Keratinocyte (primary cell): ENCODE results near the gene KRT25. TPM values are rescaled to one million over a fixed set of nuclear protein-coding genes. Genes with fewer than 3 reads are reported as not detected.

Experiments
- DNase-seq: peaks from one replicate; pipeline ENCODE4 v3.0.0-alpha.2; 2011; ENCODE audit warnings: low read depth, missing footprints, low spot score
- FAIRE-seq: peaks from 2 replicates; lab custom pipeline; 2011; peaks lifted over from hg19 to GRCh38; lab: Jason Lieb, UNC
- H2AFZ ChIP-seq: 2 replicates; pipeline ENCODE4 v1.6.0; 2012; ENCODE audit warnings: low read length, control low read depth, inconsistent platforms; ENCODE audit not compliant: control insufficient read depth
- H3K27ac ChIP-seq: 2 replicates; pipeline ENCODE4 v1.5.1; 2011; ENCODE audit warnings: low read length; ENCODE audit not compliant: control insufficient read depth, insufficient read depth
- H3K27me3 ChIP-seq: 3 replicates; pipeline ENCODE4 v1.6.0; 2011; ENCODE audit warnings: low read length; ENCODE audit not compliant: control insufficient read depth, insufficient read depth; ENCODE audit errors: extremely low read depth
- H3K36me3 ChIP-seq, 2 experiments: 2 replicates in 1 of 2; 3 replicates in 1 of 2; pipeline ENCODE4 v1.5.1; 2011; ENCODE audit warnings: low read length in 2 of 2, mild to moderate bottlenecking in 1 of 2; ENCODE audit not compliant: control insufficient read depth in 2 of 2, insufficient read depth in 2 of 2; ENCODE audit errors: extremely low read depth in 1 of 2
- H3K4me1 ChIP-seq: 3 replicates; pipeline ENCODE4 v1.5.1; 2011; ENCODE audit warnings: low read length; ENCODE audit not compliant: control insufficient read depth, insufficient read depth; ENCODE audit errors: extremely low read depth
- H3K4me2 ChIP-seq: 3 replicates; pipeline ENCODE4 v1.6.0; 2011; ENCODE audit warnings: low read depth, low read length; ENCODE audit not compliant: control insufficient read depth, insufficient read depth; ENCODE audit errors: extremely low read depth
- H3K4me3 ChIP-seq, 3 experiments: fragments of 200-600 bp in 1 of 3; sonication (generic) in 1 of 3; 2 replicates in 2 of 3; 3 replicates in 1 of 3; pipeline ENCODE4 v1.5.1; 2011 to 2016; ENCODE audit warnings: low read length in 3 of 3, mild to moderate bottlenecking in 3 of 3, control low read depth in 2 of 3, inconsistent platforms in 1 of 3, low read depth in 1 of 3, mixed read lengths in 1 of 3, mixed run types in 1 of 3, moderate library complexity in 1 of 3; ENCODE audit not compliant: control insufficient read depth in 2 of 3, insufficient read depth in 2 of 3; ENCODE audit errors: extremely low read depth in 1 of 3
- H3K79me2 ChIP-seq: 2 replicates; pipeline ENCODE4 v1.6.0; 2012; ENCODE audit warnings: low read length; ENCODE audit not compliant: control insufficient read depth, insufficient read depth
- H3K9ac ChIP-seq: 3 replicates; pipeline ENCODE4 v1.6.0; 2011; ENCODE audit warnings: low read length; ENCODE audit not compliant: control insufficient read depth, insufficient read depth; ENCODE audit errors: extremely low read depth
- H3K9me1 ChIP-seq: 3 replicates; pipeline ENCODE4 v1.6.0; 2011; ENCODE audit warnings: low read length; ENCODE audit not compliant: control insufficient read depth, insufficient read depth; ENCODE audit errors: extremely low read depth
- H3K9me3 ChIP-seq: 2 replicates; pipeline ENCODE4 v1.5.1; 2012; ENCODE audit warnings: low read depth, low read length; ENCODE audit not compliant: control insufficient read depth
- H4K20me1 ChIP-seq: 3 replicates; pipeline ENCODE4 v1.6.0; 2011; ENCODE audit warnings: low read length; ENCODE audit not compliant: control insufficient read depth, insufficient read depth; ENCODE audit errors: extremely low read depth
- EZH2 ChIP-seq: IDR thresholded peaks from one replicate; pipeline ENCODE4 v1.6.1; 2012; ENCODE audit warnings: inconsistent platforms, mild to moderate bottlenecking, low read length, moderate library complexity
- dilution Hi-C: fragments of 300-500 bp; cut with MboI; formaldehyde crosslinking; loops from one replicate; pipeline ENCODE4 v1.7.0; 2020; ENCODE audit warnings: low sequenced_read_pairs; ENCODE audit not compliant: extremely low pct_ligation_motif_present
- polyA plus RNA-seq, 5 experiments: library from polyadenylated mRNA; depleted of rRNA in 3 of 5; stranded (reverse) in 3 of 5; stranded (forward) in 1 of 5; unstranded in 1 of 5; fragments of >200 nt; gene quantifications; 1 replicate in 1 of 5; 2 replicates in 3 of 5; 3 replicates in 1 of 5; pipeline versions ENCODE4 v1.2.1 to v1.2.3, GENCODE V29; 2011 to 2012; ENCODE audit warnings: missing spikeins in 2 of 5, low read depth in 1 of 5, low replicate concordance in 1 of 5
- TF ChIP-seq, protein P1 (sequence below), 3 experiments: IDR thresholded peaks in 1 of 3; conservative IDR thresholded peaks in 1 of 3; optimal IDR thresholded peaks in 1 of 3; 2 replicates in 2 of 3; 3 replicates in 1 of 3; pipeline versions ENCODE3 to v1.5.1; 2011; ENCODE audit warnings: low read length in 3 of 3, mild to moderate bottlenecking in 3 of 3, moderate library complexity in 2 of 3, control low read depth in 1 of 3, inconsistent platforms in 1 of 3; ENCODE audit not compliant: insufficient read depth in 2 of 3; ENCODE audit errors: extremely low read depth in 1 of 3

KRT25 gene
- polyA plus RNA-seq, 1 donor (not counting 4 experiments of a cell fraction or from before 2014, with no cell fraction given) = not detected

GRCh38 chr17:40707745-40708144, 47.4 kb downstream of the KRT25 start:
- dilution Hi-C loops = no loop called here
- Histone ChIP-seq H3K9me1 (no peaks in the 10 kb centered on the region), H3K36me3 (no peaks in the 10 kb centered on the region), H3K27me3 (no peaks in the 10 kb centered on the region), H3K4me3 (no peak overlapping the region), H3K4me1 (peaks cover 7% of the 10 kb centered on the region), H3K9ac (no peak overlapping the region), H3K27ac (no peak overlapping the region), H3K79me2 (no peaks in the 10 kb centered on the region), H3K9me3 (no peaks in the 10 kb centered on the region), H4K20me1 (no peaks in the 10 kb centered on the region), H2AFZ (no peak overlapping the region), H3K4me2 (no peak overlapping the region)
- no peak for TF ChIP-seq EZH2
- TF ChIP-seq, protein P1, sequence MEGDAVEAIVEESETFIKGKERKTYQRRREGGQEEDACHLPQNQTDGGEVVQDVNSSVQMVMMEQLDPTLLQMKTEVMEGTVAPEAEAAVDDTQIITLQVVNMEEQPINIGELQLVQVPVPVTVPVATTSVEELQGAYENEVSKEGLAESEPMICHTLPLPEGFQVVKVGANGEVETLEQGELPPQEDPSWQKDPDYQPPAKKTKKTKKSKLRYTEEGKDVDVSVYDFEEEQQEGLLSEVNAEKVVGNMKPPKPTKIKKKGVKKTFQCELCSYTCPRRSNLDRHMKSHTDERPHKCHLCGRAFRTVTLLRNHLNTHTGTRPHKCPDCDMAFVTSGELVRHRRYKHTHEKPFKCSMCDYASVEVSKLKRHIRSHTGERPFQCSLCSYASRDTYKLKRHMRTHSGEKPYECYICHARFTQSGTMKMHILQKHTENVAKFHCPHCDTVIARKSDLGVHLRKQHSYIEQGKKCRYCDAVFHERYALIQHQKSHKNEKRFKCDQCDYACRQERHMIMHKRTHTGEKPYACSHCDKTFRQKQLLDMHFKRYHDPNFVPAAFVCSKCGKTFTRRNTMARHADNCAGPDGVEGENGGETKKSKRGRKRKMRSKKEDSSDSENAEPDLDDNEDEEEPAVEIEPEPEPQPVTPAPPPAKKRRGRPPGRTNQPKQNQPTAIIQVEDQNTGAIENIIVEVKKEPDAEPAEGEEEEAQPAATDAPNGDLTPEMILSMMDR (optimal IDR thresholded peaks at IDR 0.05 in 1 of 3, IDR thresholded peaks at IDR 0.05 in 1 of 3, conservative IDR thresholded peaks at IDR 0.05 in 1 of 3; ENCODE audit: extremely low read depth in 1 of 3, insufficient read depth in 2 of 3, low read length in 3 of 3) = no peak
- FAIRE-seq (no peak), DNase-seq (no peak)

DNA sequence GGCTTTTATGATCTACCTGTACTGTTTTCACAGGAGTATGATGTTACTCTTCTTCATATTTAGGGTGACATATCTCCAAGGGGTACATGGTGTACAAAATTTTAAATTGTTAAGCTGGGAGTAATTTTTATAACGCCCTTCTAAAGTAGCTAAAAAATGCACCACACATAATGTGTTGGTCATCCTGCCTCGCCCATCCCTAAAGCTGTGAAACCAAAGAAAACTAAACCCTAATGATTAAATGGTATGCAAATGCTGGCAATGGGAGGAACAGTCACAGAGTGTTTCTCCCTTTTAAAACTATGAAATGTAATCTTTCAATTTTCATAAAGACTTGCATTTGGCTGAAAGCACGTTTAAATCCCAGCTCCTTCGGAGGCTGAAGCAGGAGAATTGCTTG, 49.5 kb downstream of the KRT25 start:
- H3K9ac ChIP-seq = no peak overlapping the region
- no peaks in the 10 kb centered on the region for H3K36me3 ChIP-seq
- no peak for DNase-seq
- no peaks in the 10 kb centered on the region for H3K9me1 ChIP-seq
- no peak for TF ChIP-seq EZH2
- TF ChIP-seq, protein P1 (optimal IDR thresholded peaks at IDR 0.05 in 1 of 3, IDR thresholded peaks at IDR 0.05 in 1 of 3, conservative IDR thresholded peaks at IDR 0.05 in 1 of 3; ENCODE audit: extremely low read depth in 1 of 3, insufficient read depth in 2 of 3, low read length in 3 of 3) = no peak
- H3K27me3 ChIP-seq = no peaks in the 10 kb centered on the region
- dilution Hi-C loops = no loop called here
- no peak overlapping the region for H3K4me3 ChIP-seq
- no peak overlapping the region for H2AFZ ChIP-seq
- peaks cover 7% of the 10 kb centered on the region for H3K4me1 ChIP-seq
- peak overlapping the region; percentile 60 for H3K4me2 ChIP-seq
- H3K9me3 ChIP-seq = no peaks in the 10 kb centered on the region
- H4K20me1 ChIP-seq = no peaks in the 10 kb centered on the region
- no peak for FAIRE-seq
- no peaks in the 10 kb centered on the region for H3K79me2 ChIP-seq
- H3K27ac ChIP-seq = no peak overlapping the region
